HepG2 (cell line): Measurements from ENCODE around the gene FAM169A.

Experiments used
- CBX2 ChIP-seq, 2 experiments: fragments of 200-600 bp in 1 of 2; sonication (generic); formaldehyde crosslinking in 1 of 2; IDR thresholded peaks; 2 replicates each; pipeline versions ENCODE4 v1.7.0 to v1.8.1; 2018 to 2022; ENCODE audit warnings: low read depth in 2 of 2, low read length in 1 of 2, mild to moderate bottlenecking in 1 of 2, missing genetic modification reagents in 1 of 2
- EZH2 ChIP-seq: conservative IDR thresholded peaks from 2 replicates; pipeline ENCODE4 v1.6.1; 2012; ENCODE audit warnings: mild to moderate bottlenecking, low read depth, low read length, moderate library complexity
- POLR2A ChIP-seq, 2 experiments: IDR thresholded peaks; 2 replicates each; pipeline ENCODE4 v1.6.1; 2011; ENCODE audit warnings: low read depth in 2 of 2, low read length in 2 of 2, mild to moderate bottlenecking in 1 of 2, moderate library complexity in 1 of 2; ENCODE audit not compliant: insufficient read depth in 1 of 2
- SMC3 ChIP-seq: IDR thresholded peaks from 2 replicates; pipeline ENCODE4 v1.6.1; 2011; ENCODE audit warnings: low read length, improper control_type of control experiment
- ZNF441 ChIP-seq: sonication (generic); formaldehyde crosslinking; IDR thresholded peaks from 2 replicates; pipeline ENCODE4 v1.7.0; 2021; ENCODE audit warnings: missing genetic modification reagents, borderline replicate concordance
- TF ChIP-seq, protein P1 (sequence below): sonication (generic); formaldehyde crosslinking; IDR thresholded peaks from 2 replicates; pipeline ENCODE4 v1.8.1; 2023; ENCODE audit warnings: missing genetic modification reagents, inconsistent platforms, borderline replicate concordance
- TF ChIP-seq, protein P2 (sequence below): sonication (generic); formaldehyde crosslinking; IDR thresholded peaks from 2 replicates; pipeline ENCODE4 v1.5.1; 2020; ENCODE audit warnings: mild to moderate bottlenecking, missing genetic modification reagents, moderate library complexity
- TF ChIP-seq, protein P3 (sequence below): sonication (generic); formaldehyde crosslinking; IDR thresholded peaks from 2 replicates; pipeline ENCODE4 v1.4.0; 2020; ENCODE audit warnings: missing genetic modification reagents
- TF ChIP-seq, protein P4 (sequence below): sonication (generic); formaldehyde crosslinking; IDR thresholded peaks from 2 replicates; pipeline ENCODE4 v1.4.0; 2020; ENCODE audit warnings: missing genetic modification reagents

DNA sequence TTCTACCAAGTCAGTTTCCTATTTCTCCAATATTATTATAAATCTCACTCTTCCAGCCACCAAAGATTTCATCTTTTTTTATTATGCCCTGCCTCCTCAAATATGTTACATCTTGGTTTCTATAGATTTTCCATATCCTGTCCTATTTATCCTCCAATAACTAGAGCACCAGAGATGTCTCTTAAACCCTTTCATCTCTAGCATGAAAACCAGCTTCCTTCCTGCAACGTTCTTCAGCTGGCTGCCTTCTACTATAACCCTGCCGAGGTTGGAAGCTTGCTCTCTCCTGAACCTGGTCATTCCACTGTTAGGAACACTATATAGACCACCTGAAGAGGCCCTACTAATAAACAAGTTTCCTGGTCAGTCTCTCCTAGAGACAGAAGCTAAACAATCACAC, 27.9 kb downstream of the FAM169A start:
- TF ChIP-seq POLR2A (IDR thresholded peaks at IDR 0.05; ENCODE audit: insufficient read depth in 1 of 2, low read depth in 2 of 2, low read length in 2 of 2) (no peak), SMC3 (no peak), EZH2 (no peak), CBX2 (IDR thresholded peaks at IDR 0.05; ENCODE audit: low read depth, low read length) (no peak), CBX2 (CRISPR knock-in tag; IDR thresholded peaks at IDR 0.05; ENCODE audit: low read depth) (no peak), ZNF441 (CRISPR knock-in tag) (no peak)
- TF ChIP-seq, protein P1, sequence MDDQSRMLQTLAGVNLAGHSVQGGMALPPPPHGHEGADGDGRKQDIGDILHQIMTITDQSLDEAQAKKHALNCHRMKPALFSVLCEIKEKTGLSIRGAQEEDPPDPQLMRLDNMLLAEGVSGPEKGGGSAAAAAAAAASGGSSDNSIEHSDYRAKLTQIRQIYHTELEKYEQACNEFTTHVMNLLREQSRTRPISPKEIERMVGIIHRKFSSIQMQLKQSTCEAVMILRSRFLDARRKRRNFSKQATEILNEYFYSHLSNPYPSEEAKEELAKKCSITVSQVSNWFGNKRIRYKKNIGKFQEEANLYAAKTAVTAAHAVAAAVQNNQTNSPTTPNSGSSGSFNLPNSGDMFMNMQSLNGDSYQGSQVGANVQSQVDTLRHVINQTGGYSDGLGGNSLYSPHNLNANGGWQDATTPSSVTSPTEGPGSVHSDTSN (CRISPR knock-in tag), result no peak
- TF ChIP-seq, protein P2, sequence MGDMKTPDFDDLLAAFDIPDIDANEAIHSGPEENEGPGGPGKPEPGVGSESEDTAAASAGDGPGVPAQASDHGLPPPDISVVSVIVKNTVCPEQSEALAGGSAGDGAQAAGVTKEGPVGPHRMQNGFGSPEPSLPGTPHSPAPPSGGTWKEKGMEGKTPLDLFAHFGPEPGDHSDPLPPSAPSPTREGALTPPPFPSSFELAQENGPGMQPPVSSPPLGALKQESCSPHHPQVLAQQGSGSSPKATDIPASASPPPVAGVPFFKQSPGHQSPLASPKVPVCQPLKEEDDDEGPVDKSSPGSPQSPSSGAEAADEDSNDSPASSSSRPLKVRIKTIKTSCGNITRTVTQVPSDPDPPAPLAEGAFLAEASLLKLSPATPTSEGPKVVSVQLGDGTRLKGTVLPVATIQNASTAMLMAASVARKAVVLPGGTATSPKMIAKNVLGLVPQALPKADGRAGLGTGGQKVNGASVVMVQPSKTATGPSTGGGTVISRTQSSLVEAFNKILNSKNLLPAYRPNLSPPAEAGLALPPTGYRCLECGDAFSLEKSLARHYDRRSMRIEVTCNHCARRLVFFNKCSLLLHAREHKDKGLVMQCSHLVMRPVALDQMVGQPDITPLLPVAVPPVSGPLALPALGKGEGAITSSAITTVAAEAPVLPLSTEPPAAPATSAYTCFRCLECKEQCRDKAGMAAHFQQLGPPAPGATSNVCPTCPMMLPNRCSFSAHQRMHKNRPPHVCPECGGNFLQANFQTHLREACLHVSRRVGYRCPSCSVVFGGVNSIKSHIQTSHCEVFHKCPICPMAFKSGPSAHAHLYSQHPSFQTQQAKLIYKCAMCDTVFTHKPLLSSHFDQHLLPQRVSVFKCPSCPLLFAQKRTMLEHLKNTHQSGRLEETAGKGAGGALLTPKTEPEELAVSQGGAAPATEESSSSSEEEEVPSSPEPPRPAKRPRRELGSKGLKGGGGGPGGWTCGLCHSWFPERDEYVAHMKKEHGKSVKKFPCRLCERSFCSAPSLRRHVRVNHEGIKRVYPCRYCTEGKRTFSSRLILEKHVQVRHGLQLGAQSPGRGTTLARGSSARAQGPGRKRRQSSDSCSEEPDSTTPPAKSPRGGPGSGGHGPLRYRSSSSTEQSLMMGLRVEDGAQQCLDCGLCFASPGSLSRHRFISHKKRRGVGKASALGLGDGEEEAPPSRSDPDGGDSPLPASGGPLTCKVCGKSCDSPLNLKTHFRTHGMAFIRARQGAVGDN, result no peak
- TF ChIP-seq, protein P3, sequence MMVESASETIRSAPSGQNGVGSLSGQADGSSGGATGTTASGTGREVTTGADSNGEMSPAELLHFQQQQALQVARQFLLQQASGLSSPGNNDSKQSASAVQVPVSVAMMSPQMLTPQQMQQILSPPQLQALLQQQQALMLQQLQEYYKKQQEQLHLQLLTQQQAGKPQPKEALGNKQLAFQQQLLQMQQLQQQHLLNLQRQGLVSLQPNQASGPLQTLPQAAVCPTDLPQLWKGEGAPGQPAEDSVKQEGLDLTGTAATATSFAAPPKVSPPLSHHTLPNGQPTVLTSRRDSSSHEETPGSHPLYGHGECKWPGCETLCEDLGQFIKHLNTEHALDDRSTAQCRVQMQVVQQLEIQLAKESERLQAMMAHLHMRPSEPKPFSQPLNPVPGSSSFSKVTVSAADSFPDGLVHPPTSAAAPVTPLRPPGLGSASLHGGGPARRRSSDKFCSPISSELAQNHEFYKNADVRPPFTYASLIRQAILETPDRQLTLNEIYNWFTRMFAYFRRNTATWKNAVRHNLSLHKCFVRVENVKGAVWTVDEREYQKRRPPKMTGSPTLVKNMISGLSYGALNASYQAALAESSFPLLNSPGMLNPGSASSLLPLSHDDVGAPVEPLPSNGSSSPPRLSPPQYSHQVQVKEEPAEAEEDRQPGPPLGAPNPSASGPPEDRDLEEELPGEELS (CRISPR knock-in tag), result no peak
- TF ChIP-seq, protein P4, sequence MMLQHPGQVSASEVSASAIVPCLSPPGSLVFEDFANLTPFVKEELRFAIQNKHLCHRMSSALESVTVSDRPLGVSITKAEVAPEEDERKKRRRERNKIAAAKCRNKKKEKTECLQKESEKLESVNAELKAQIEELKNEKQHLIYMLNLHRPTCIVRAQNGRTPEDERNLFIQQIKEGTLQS, result no peak
